ENCODE results near the gene MSTO1. TPM values are rescaled to one million over a fixed set of nuclear protein-coding genes. Genes with fewer than 3 reads are reported as not detected.
"Not testable (repeated sequence)": the region's sequence is repeated elsewhere in the genome, so short reads cannot be mapped to it uniquely, and the experiment has no call there.

The MSTO1 gene
- total RNA-seq, 8 experiments from 2014 or later = 18.5 to 80.3 (median 42.2) TPM

GRCh38 chr1:155590516-155591247 is 19.3 kb upstream of the MSTO1 start:
- in situ Hi-C loops (cut with MboI; ENCODE audit: low pct_unique_long_range_greater_than_20kb in 2 of 9, low sequenced_read_pairs in 9 of 9, unreplicated experiment in 9 of 9) = loop anchor here in 1 of 9 experiments (25.0 kb wide), 1 partner anchor 228 kb away; no protein-coding TSS in a partner anchor
- H3K4me1 ChIP-seq (replicated peaks in 1 of 2); H3K27ac ChIP-seq; H3K4me3 ChIP-seq: not testable (repeated sequence)
- 83 to 100% (median 90%) methylated on average over 1 to 12 of the region's 20 CpGs; no CpG with 5 or more reads in 4 of the 10 experiments for WGBS, 10 experiments
- peak in 1 of 8 experiments; percentile 10 for ATAC-seq (replicated peaks in 6 of 8)

DNA sequence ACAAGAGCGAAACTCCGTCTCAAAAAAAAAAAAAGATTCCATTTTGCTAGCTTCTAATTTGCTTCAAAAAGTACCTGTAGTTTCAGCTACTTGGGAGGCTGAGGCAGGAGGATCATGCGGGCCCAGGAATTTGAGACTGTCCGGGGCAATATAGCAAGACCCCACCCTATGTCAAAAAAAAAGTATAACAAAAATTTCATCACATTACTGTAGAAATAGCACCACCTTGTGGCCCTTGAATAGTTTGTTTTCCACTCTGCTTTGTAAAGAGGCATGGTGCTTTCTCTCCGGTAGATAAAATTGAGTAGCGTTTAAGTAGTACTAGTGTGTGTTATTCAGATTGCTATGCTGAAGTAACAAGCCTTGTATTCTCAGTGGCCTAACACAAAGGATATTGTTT is 18.2 kb upstream of the MSTO1 start:
- Histone ChIP-seq H3K4me1 (replicated peaks in 1 of 2) (peaks cover 12% of the 10 kb centered on the region in 2 donors), H3K27ac (no peak overlapping the region), H3K4me3 (no peak overlapping the region)
- 0 to 69% (median 40%) methylated on average over 1 to 4 of the region's 6 CpGs; no CpG with 5 or more reads in 4 of the 10 experiments for WGBS, 10 experiments
- ATAC-seq (replicated peaks in 6 of 8) = peak in 3 of 8 experiments; percentile 57 to 59 (median 59)
- in situ Hi-C loops (cut with MboI; ENCODE audit: low pct_unique_long_range_greater_than_20kb in 2 of 9, low sequenced_read_pairs in 9 of 9, unreplicated experiment in 9 of 9) = loop anchor here in 1 of 9 experiments (25.0 kb wide), 1 partner anchor 229 kb away; no protein-coding TSS in a partner anchor

DNA sequence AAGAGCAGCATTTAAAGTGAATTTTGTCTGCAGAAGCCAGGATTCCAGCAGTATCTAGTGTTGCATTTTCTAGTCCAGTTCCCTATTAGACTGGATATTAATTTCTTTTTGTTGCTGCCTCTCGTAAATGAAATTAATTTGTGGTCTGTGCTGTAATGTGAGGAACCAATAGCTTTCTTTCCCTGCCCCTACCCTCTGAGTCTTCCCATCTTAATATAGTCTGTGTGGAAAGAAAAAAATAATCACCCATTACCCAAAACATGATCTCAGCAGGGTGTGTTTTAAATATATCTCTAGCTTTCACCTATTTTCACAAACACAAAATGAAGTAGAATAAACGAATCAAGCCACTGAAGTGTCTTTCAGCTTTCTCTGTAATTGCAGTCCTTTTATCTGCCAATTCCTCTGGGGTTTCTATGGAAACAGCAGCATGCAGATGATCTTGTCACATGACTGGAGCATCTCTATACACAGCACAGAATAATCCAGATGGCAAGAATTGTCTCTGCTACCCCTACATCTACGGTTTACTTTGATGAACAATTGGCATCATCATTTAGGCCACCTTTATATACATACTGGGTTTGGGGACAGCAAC is 14.0 kb upstream of the MSTO1 start:
- in situ Hi-C loops (cut with MboI; ENCODE audit: low pct_unique_long_range_greater_than_20kb in 2 of 9, low sequenced_read_pairs in 9 of 9, unreplicated experiment in 9 of 9) = loop anchor here in 1 of 9 experiments (25.0 kb wide), 1 partner anchor 234 kb away; no protein-coding TSS in a partner anchor
- WGBS, 10 experiments = 4 to 40% (median 17%) methylated on average over 1 to 3 of the region's 3 CpGs; no CpG with 5 or more reads in 1 of the 10 experiments
- H3K4me3 ChIP-seq = not testable (repeated sequence)
- Histone ChIP-seq H3K4me1 (replicated peaks in 1 of 2) (peaks cover 34 to 36% of the 10 kb centered on the region in 2 donors), H3K27ac (peak overlapping the region; percentile 40 to 41)
- peak in 5 of 8 experiments; percentile 82 to 91 (median 86) for ATAC-seq (replicated peaks in 6 of 8)

GRCh38 chr1:155596864-155597263 is 13.2 kb upstream of the MSTO1 start:
- ATAC-seq (replicated peaks in 6 of 8) = no peak
- H3K4me3 ChIP-seq = no peak overlapping the region
- 80 to 98% (median 90%) methylated on average over 1 to 5 of the region's 5 CpGs; no CpG with 5 or more reads in 3 of the 10 experiments for WGBS, 10 experiments
- peaks cover 34 to 36% of the 10 kb centered on the region in 2 donors for H3K4me1 ChIP-seq (replicated peaks in 1 of 2)
- in situ Hi-C loops (cut with MboI; ENCODE audit: low pct_unique_long_range_greater_than_20kb in 2 of 9, low sequenced_read_pairs in 9 of 9, unreplicated experiment in 9 of 9) = loop anchor here in 1 of 9 experiments (25.0 kb wide), 1 partner anchor 235 kb away; no protein-coding TSS in a partner anchor
- no peak overlapping the region for H3K27ac ChIP-seq

- Histone ChIP-seq H3K27ac (peak overlapping the region; percentile 56 to 84), H3K4me1 (replicated peaks in 1 of 2) (peaks cover 34 to 36% of the 10 kb centered on the region in 2 donors), H3K4me3 (peak overlapping the region in 1 of 5 donors; percentile 4)
- in situ Hi-C loops (cut with MboI; ENCODE audit: low pct_unique_long_range_greater_than_20kb in 2 of 9, low sequenced_read_pairs in 9 of 9, unreplicated experiment in 9 of 9) = loop anchor here in 1 of 9 experiments (25.0 kb wide), 1 partner anchor 237 kb away; no protein-coding TSS in a partner anchor
- WGBS, 10 experiments = 3 to 50% (median 14%) methylated on average over 2 to 12 of the region's 12 CpGs
- peak; percentile 64 to 93 (median 88) for ATAC-seq (replicated peaks in 6 of 8)
Measured at GRCh38 chr1:155598842-155599331, 11.1 kb upstream of the MSTO1 start.

- Histone ChIP-seq H3K4me1 (replicated peaks in 1 of 2) (peaks cover 34 to 36% of the 10 kb centered on the region in 2 donors), H3K27ac (peak overlapping the region; percentile 56 to 84), H3K4me3 (peak overlapping the region in 1 of 5 donors; percentile 1)
- in situ Hi-C loops (cut with MboI; ENCODE audit: low pct_unique_long_range_greater_than_20kb in 2 of 9, low sequenced_read_pairs in 9 of 9, unreplicated experiment in 9 of 9) = loop anchor here in 1 of 9 experiments (25.0 kb wide), 1 partner anchor 238 kb away; no protein-coding TSS in a partner anchor
- not testable (repeated sequence) for ATAC-seq (replicated peaks in 6 of 8)
- WGBS, 10 experiments = 0% methylated on average over 1 of the region's 12 CpGs; no CpG with 5 or more reads in 9 of the 10 experiments
Measured at GRCh38 chr1:155599828-155600572, 10.0 kb upstream of the MSTO1 start.

DNA sequence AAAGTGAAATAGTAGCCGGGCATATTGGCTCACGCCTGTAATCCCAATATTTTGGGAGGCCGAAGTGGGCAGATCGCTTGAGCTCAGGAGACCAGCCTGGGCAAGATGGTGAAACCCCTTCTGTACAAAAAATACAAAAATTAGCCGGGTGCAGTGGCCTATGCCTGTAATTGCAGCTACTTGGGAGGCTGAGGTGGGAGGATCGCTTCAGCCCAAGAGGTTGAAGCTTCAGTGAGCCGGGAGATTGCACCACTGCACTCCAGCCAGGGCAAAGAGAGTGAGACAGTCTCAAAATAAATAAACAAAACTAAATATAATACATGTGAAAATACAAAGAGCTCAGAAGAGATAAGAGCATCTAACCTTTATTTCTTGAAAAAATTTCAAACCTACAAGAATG is 2.3 kb upstream of the MSTO1 start:
- Histone ChIP-seq H3K4me3 (no peak overlapping the region), H3K4me1 (replicated peaks in 1 of 2) (peaks cover 0 to 3% of the 10 kb centered on the region in 2 donors), H3K27ac (no peak overlapping the region)
- no peak for ATAC-seq (replicated peaks in 6 of 8)
- WGBS, 10 experiments = 79 to 100% (median 85%) methylated on average over 2 to 7 of the region's 7 CpGs; no CpG with 5 or more reads in 2 of the 10 experiments
- in situ Hi-C loops (cut with MboI; ENCODE audit: low pct_unique_long_range_greater_than_20kb in 2 of 9, low sequenced_read_pairs in 9 of 9, unreplicated experiment in 9 of 9) = no loop called here

DNA sequence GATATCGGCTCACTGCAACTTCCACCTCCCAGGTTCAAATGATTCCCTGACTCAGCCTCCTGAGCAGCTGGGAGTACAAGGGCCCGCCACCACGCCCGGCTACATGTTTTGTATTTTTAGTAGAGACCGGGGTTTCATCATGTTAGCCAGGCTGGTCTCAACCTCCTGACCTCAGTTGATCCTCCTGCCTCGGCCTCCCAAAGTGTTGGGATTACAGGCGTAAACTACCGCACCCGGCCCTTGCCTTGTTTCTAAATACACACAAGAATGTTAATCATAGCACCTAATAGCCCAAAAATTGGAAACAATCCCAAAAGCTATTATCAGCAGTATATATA is 1.2 kb upstream of the MSTO1 start:
- peaks cover 0 to 3% of the 10 kb centered on the region in 2 donors for H3K4me1 ChIP-seq (replicated peaks in 1 of 2)
- WGBS, 10 experiments = 90 to 100% (median 96%) methylated on average over 2 to 7 of the region's 9 CpGs; no CpG with 5 or more reads in 2 of the 10 experiments
- in situ Hi-C loops (cut with MboI; ENCODE audit: low pct_unique_long_range_greater_than_20kb in 2 of 9, low sequenced_read_pairs in 9 of 9, unreplicated experiment in 9 of 9) = no loop called here
- H3K27ac ChIP-seq = peak overlapping the region in 1 of 2 donors; percentile 50
- no peak for ATAC-seq (replicated peaks in 6 of 8)
- no peak overlapping the region for H3K4me3 ChIP-seq

DNA sequence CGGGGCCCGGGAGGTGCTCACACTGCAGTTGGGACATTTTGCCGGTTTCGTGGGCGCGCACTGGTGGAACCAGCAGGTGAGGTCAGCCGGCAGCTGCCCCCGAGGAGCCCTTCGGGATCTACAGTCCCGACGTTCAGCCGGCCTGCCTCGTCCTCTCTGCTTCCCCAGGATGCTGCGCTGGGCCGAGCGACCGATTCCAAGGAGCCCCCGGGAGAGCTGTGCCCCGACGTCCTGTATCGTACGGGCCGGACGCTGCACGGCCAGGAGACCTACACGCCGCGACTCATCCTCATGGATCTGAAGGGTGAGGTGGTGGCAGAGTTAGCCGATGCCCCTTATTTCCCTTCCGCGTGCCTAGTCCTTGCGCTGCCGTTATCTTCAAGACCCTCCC is 234 bp downstream of the MSTO1 start:
- H3K27ac ChIP-seq; in situ Hi-C loops (cut with MboI; ENCODE audit: low pct_unique_long_range_greater_than_20kb in 2 of 9, low sequenced_read_pairs in 9 of 9, unreplicated experiment in 9 of 9); H3K4me1 ChIP-seq (replicated peaks in 1 of 2): not testable (repeated sequence)
- peak in 3 of 8 experiments; percentile 28 to 53 (median 46) for ATAC-seq (replicated peaks in 6 of 8)
- H3K4me3 ChIP-seq = peak overlapping the region; percentile 34 to 43 (median 42)
- WGBS, 10 experiments = no CpG with 5 or more reads among the region's 33 CpGs

DNA sequence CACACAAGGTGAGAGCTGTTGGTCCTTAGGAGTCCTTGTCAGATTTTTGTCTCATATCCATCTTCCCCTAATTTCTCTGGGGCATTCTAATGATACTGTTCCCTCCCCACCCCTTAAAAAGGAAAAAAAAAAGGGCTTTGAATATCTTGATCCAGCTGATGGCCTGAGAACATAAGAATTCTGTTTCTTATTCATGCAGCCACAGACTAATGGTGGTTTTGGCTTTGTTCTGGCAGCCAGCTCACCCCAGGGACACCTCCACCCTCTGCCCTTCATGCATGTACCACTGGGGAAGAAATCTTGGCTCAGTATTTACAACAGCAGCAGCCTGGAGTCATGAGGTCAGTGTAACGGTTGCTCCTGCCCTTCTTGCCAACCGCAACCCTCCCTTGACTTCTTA is 3.2 kb downstream of the MSTO1 start:
- H3K27ac ChIP-seq; H3K4me1 ChIP-seq (replicated peaks in 1 of 2); H3K4me3 ChIP-seq; in situ Hi-C loops (cut with MboI; ENCODE audit: low pct_unique_long_range_greater_than_20kb in 2 of 9, low sequenced_read_pairs in 9 of 9, unreplicated experiment in 9 of 9): not testable (repeated sequence)
- peak in 1 of 8 experiments; percentile 6 for ATAC-seq (replicated peaks in 6 of 8)
- WGBS, 10 experiments = no CpG with 5 or more reads among the region's 2 CpGs

DNA sequence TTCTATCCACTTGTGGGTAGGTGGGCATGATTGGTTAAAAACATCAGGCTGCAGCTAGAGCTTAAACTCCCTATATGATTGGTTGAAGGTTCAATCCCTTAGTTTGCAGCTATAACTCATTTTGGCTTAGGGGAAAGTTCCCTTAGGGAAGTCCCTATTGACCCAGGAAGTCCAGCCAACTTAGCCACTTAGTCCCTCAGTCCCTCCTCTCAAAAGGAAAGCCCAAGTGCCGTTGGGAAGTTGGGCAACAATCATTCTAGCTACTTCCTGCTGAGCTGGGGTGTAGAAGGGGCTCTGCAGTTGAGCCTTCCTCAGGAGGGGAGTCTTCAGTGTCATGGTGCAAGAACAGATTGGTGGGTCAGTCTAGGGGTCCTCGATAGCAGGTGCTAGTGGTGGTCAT is 12.2 kb downstream of the MSTO1 start:
- ATAC-seq (replicated peaks in 6 of 8) = no peak
- in situ Hi-C loops (cut with MboI; ENCODE audit: low pct_unique_long_range_greater_than_20kb in 2 of 9, low sequenced_read_pairs in 9 of 9, unreplicated experiment in 9 of 9) = no loop called here
- H3K27ac ChIP-seq = no peak overlapping the region
- no peak overlapping the region for H3K4me3 ChIP-seq
- no peaks in the 10 kb centered on the region for H3K4me1 ChIP-seq (replicated peaks in 1 of 2)
- 49 to 100% (median 75%) methylated on average over 1 to 2 of the region's 2 CpGs; no CpG with 5 or more reads in 3 of the 10 experiments for WGBS, 10 experiments

- WGBS, 10 experiments = 0 to 100% (median 68%) methylated on average over 1 of the region's 1 CpG; no CpG with 5 or more reads in 4 of the 10 experiments
- in situ Hi-C loops (cut with MboI; ENCODE audit: low pct_unique_long_range_greater_than_20kb in 2 of 9, low sequenced_read_pairs in 9 of 9, unreplicated experiment in 9 of 9) = no loop called here
- Histone ChIP-seq H3K4me3 (no peak overlapping the region), H3K27ac (no peak overlapping the region), H3K4me1 (replicated peaks in 1 of 2) (no peaks in the 10 kb centered on the region)
- ATAC-seq (replicated peaks in 6 of 8) = no peak
Measured at GRCh38 chr1:155623357-155623756, 13.3 kb downstream of the MSTO1 start.

Data from motor neuron (in vitro differentiated cells).